GM23338 (cell line): ENCODE data around the gene COLQ. TPM values are rescaled to one million over a fixed set of nuclear protein-coding genes. Genes with fewer than 3 reads are reported as not detected.

Experiments used
- ATAC-seq: fragments of 200-7000 bp; cut with Tn5 transposase; 3 replicates; pipeline ENCODE4 v1.9.1; 2020
- DNase-seq: peaks from one replicate; pipeline ENCODE4 v3.0.0-alpha.2; 2015; ENCODE audit warnings: low spot score
- H2AFZ ChIP-seq: fragments of 200-600 bp; sonication (generic); 2 replicates; pipeline ENCODE4 v1.8.0; 2016; ENCODE audit warnings: antibody characterized with exemption, mild to moderate bottlenecking, moderate library complexity
- H3F3A ChIP-seq: fragments of 200-600 bp; sonication (generic); replicated peaks from 2 replicates; pipeline ENCODE4 v1.8.0; 2017; ENCODE audit warnings: antibody characterized with exemption, mixed run types, low read depth
- H3K27ac ChIP-seq: fragments of 200-600 bp; sonication (generic); 2 replicates; pipeline ENCODE4 v1.6.1; 2016; ENCODE audit warnings: low read depth
- H3K27me3 ChIP-seq: fragments of 200-600 bp; sonication (generic); 2 replicates; pipeline ENCODE4 v1.8.0; 2016; ENCODE audit warnings: mild to moderate bottlenecking, mixed run types, moderate library complexity; ENCODE audit not compliant: insufficient read depth
- H3K36me3 ChIP-seq: fragments of 200-600 bp; sonication (generic); 2 replicates; pipeline ENCODE4 v1.8.0; 2016; ENCODE audit warnings: mild to moderate bottlenecking; ENCODE audit not compliant: insufficient read depth
- H3K4me1 ChIP-seq: fragments of 200-600 bp; sonication (generic); 2 replicates; pipeline ENCODE4 v1.8.0; 2016; ENCODE audit warnings: mild to moderate bottlenecking, moderate library complexity; ENCODE audit not compliant: insufficient read depth
- H3K4me2 ChIP-seq: fragments of 200-600 bp; sonication (generic); 2 replicates; pipeline ENCODE4 v1.7.1; 2017; ENCODE audit warnings: mixed run types
- H3K4me3 ChIP-seq: fragments of 200-600 bp; sonication (generic); 2 replicates; pipeline ENCODE4 v1.6.1; 2016; ENCODE audit warnings: mixed run types
- H3K79me2 ChIP-seq: fragments of 200-600 bp; sonication (generic); replicated peaks from 2 replicates; pipeline ENCODE4 v1.8.0; 2017; ENCODE audit warnings: mild to moderate bottlenecking; ENCODE audit not compliant: insufficient read depth
- H3K9me2 ChIP-seq: fragments of 200-600 bp; sonication (generic); 2 replicates; pipeline ENCODE4 v1.8.0; 2017; ENCODE audit not compliant: insufficient read depth
- H4K20me1 ChIP-seq: fragments of 200-600 bp; sonication (generic); replicated peaks from 2 replicates; pipeline ENCODE4 v1.8.0; 2017; ENCODE audit warnings: mild to moderate bottlenecking; ENCODE audit not compliant: insufficient read depth
- H3K27ac Mint-ChIP-seq: 2 replicates; pipeline ENCODE4 v1.8.0; 2020; ENCODE audit warnings: inconsistent platforms, mild to moderate bottlenecking, moderate library complexity, mixed read lengths
- H3K27me3 Mint-ChIP-seq: 3 replicates; pipeline ENCODE4 v1.8.0; 2022; ENCODE audit warnings: low read depth, mild to moderate bottlenecking, moderate library complexity, mixed read lengths, inconsistent platforms; ENCODE audit not compliant: insufficient read depth, poor library complexity
- H3K36me3 Mint-ChIP-seq: 3 replicates; pipeline ENCODE4 v1.8.0; 2021; ENCODE audit warnings: low read depth, mild to moderate bottlenecking, inconsistent platforms, moderate library complexity, mixed read lengths
- H3K4me1 Mint-ChIP-seq: 3 replicates; pipeline ENCODE4 v1.8.0; 2020; ENCODE audit warnings: mild to moderate bottlenecking, inconsistent platforms, mixed read lengths
- H3K4me3 Mint-ChIP-seq: 3 replicates; pipeline ENCODE4 v1.8.0; 2021; ENCODE audit warnings: moderate library complexity, mild to moderate bottlenecking, inconsistent platforms, mixed read lengths
- H3K9me3 Mint-ChIP-seq: 3 replicates; pipeline ENCODE4 v1.8.0; 2020; ENCODE audit warnings: moderate library complexity, mild to moderate bottlenecking, inconsistent platforms, mixed read lengths
- CREB1 ChIP-seq: fragments of 250-450 bp; sonication (Bioruptor Pico); IDR thresholded peaks from 2 replicates; pipeline ENCODE4 v1.5.0; 2020; ENCODE audit warnings: low read depth, mild to moderate bottlenecking, moderate library complexity
- CTCF ChIP-seq, 2 experiments: fragments of 200-600 bp in 1 of 2; sonication (generic) in 1 of 2; conservative IDR thresholded peaks; 2 replicates each; pipeline versions ENCODE4 v1.5.1 to v1.6.1; 2016 to 2017; ENCODE audit warnings: antibody characterized with exemption in 2 of 2, low read depth in 2 of 2, mild to moderate bottlenecking in 2 of 2, moderate library complexity in 1 of 2
- EZH2 ChIP-seq: fragments of 200-600 bp; sonication (generic); IDR thresholded peaks from one replicate; pipeline ENCODE4 v1.8.0; 2017; ENCODE audit warnings: antibody characterized with exemption, mild to moderate bottlenecking, low read depth; ENCODE audit not compliant: unreplicated experiment
- EZH2phosphoT487 ChIP-seq: fragments of 200-600 bp; sonication (generic); IDR thresholded peaks from one replicate; pipeline ENCODE4 v1.8.1; 2018; ENCODE audit warnings: antibody characterized with exemption; ENCODE audit not compliant: unreplicated experiment
- JUNB ChIP-seq: IDR thresholded peaks from one replicate; pipeline ENCODE4 v1.6.1; 2016; ENCODE audit warnings: antibody characterized with exemption; ENCODE audit not compliant: unreplicated experiment
- NANOG ChIP-seq: IDR thresholded peaks from 2 replicates; pipeline ENCODE4 v1.6.1; 2016; ENCODE audit warnings: antibody characterized with exemption, borderline replicate concordance
- POLR2AphosphoS5 ChIP-seq: IDR thresholded peaks from 2 replicates; pipeline ENCODE4 v1.6.1; 2016; ENCODE audit warnings: antibody characterized with exemption, low read depth
- STAT1 ChIP-seq: IDR thresholded peaks from one replicate; pipeline ENCODE4 v1.6.1; 2016; ENCODE audit warnings: antibody characterized with exemption; ENCODE audit not compliant: unreplicated experiment
- ZNF114 ChIP-seq: fragments of 250-450 bp; sonication (Bioruptor Pico); IDR thresholded peaks from 2 replicates; pipeline ENCODE4 v1.5.0; 2020; ENCODE audit warnings: mild to moderate bottlenecking, moderate library complexity
- ZNF331 ChIP-seq: fragments of 250-450 bp; sonication (Bioruptor Pico); IDR thresholded peaks from 2 replicates; pipeline ENCODE4 v1.5.0; 2020; ENCODE audit warnings: low read depth, mild to moderate bottlenecking, moderate library complexity
- ZNF462 ChIP-seq: fragments of 250-450 bp; sonication (Bioruptor Pico); IDR thresholded peaks from 2 replicates; pipeline ENCODE4 v1.5.0; 2020; ENCODE audit warnings: mild to moderate bottlenecking, moderate library complexity
- long read RNA-seq: library from polyadenylated mRNA; unstranded; transcript quantifications from one replicate; pipeline ENCODE4 v2.0.0, GENCODE V29; 2020; ENCODE audit not compliant: unreplicated experiment
- polyA plus RNA-seq: library from polyadenylated mRNA; unstranded; fragments of >200 nt; fragmentation: Nextera tagmentation; extraction: Ambion mirVana; gene quantifications from 2 replicates; pipeline ENCODE4 v1.2.1, GENCODE V29; 2016
- total RNA-seq: library from RNA; depleted of rRNA; stranded (reverse); fragments of >200 nt; shearing (Covaris generic); gene quantifications from 2 replicates; pipeline ENCODE4 v1.2.3, GENCODE V29; 2014; rRNA removed

COLQ gene
- total RNA-seq (0.66 and 2.0 TPM in 2 replicates), polyA plus RNA-seq (0.71 and 0.78 TPM in 2 replicates)
- long read RNA-seq, partial matches to known transcripts = 0 of 1 reads
- long read RNA-seq, other reads (novel, unspliced or antisense) = 1 of 1 reads

GRCh38 chr3:15521573-15521965 is at the start of gene COLQ:
Gene COLQ, minus strand, starts transcription at chr3:15521706. Its CDS starts 81 bp downstream, at chr3:15521625.
- no peaks in the 10 kb centered on the region for H3K9me3 Mint-ChIP-seq
- no peaks in the 10 kb centered on the region for H3K79me2 ChIP-seq
- ATAC-seq = peak; percentile 30
- no peak within 1 kb of the TSS for H3K27ac Mint-ChIP-seq
- H3F3A ChIP-seq = no peaks in the 10 kb centered on the region
- H3K36me3 Mint-ChIP-seq = no peaks in the 10 kb centered on the region
- H3K36me3 ChIP-seq = no peaks in the 10 kb centered on the region
- H4K20me1 ChIP-seq = no peaks in the 10 kb centered on the region
- peaks cover 26% of the 10 kb centered on the region for H3K4me1 Mint-ChIP-seq
- peaks cover 21% of the 10 kb centered on the region for H3K27me3 ChIP-seq
- no peak within 1 kb of the TSS for H3K27ac ChIP-seq
- no peak for TF ChIP-seq JUNB
- TF ChIP-seq STAT1 = no peak
- no peak for TF ChIP-seq ZNF462 (CRISPR knock-in tag)
- TF ChIP-seq EZH2phosphoT487 = no peak
- no peak for TF ChIP-seq NANOG
- no peak for TF ChIP-seq ZNF114 (CRISPR knock-in tag)
- no peak for TF ChIP-seq CREB1 (CRISPR knock-in tag)
- TF ChIP-seq POLR2AphosphoS5 = no peak
- no peak for TF ChIP-seq EZH2
- no peak for TF ChIP-seq ZNF331 (CRISPR knock-in tag)
- no peak for TF ChIP-seq CTCF (conservative IDR thresholded peaks at IDR 0.05; ENCODE audit: low read depth in 2 of 2)
- peak within 1 kb of the TSS; percentile 94 for H2AFZ ChIP-seq
- peak; percentile 44 for DNase-seq
- peak within 1 kb of the TSS; percentile 16; the same call in 1 of the 2 replicates for H3K4me3 ChIP-seq
- H3K9me2 ChIP-seq = no peaks in the 10 kb centered on the region; the same call in 1 of the 2 replicates
- H3K4me2 ChIP-seq = peak within 1 kb of the TSS; percentile 69
- peaks cover 27% of the 10 kb centered on the region for H3K27me3 Mint-ChIP-seq
- H3K4me1 ChIP-seq = peaks cover 10% of the 10 kb centered on the region
- peak within 1 kb of the TSS; percentile 53 for H3K4me3 Mint-ChIP-seq
